ENCODE data around the gene NPLOC4. TPM values are rescaled to one million over a fixed set of nuclear protein-coding genes. Genes with fewer than 3 reads are reported as not detected.

Gene NPLOC4
- total and polyA plus RNA-seq, 2 of the 8 experiments (the other 6 are each of a cell fraction or from before 2014, with no cell fraction given) = 70.7 to 92.7 TPM

- Histone ChIP-seq H3K9me3 (ENCODE audit: insufficient read depth in 2 of 2, low read depth in 1 of 2, low read length in 1 of 2) (no peaks in the 10 kb centered on the region), H2BK120ac (replicated peaks; ENCODE audit: low read depth, low read length) (no peak within 1 kb of the TSS), H2BK20ac (ENCODE audit: low read length) (no peak within 1 kb of the TSS), H2BK5ac (ENCODE audit: low read depth, low read length) (peak within 1 kb of the TSS; percentile 78), H4K91ac (replicated peaks; ENCODE audit: insufficient read length, low read length) (peak within 1 kb of the TSS; percentile 65), H3K79me2 (ENCODE audit: control insufficient read depth in 1 of 2, insufficient read depth in 2 of 2, low read length in 2 of 2) (peaks cover 0 to 10% of the 10 kb centered on the region in 2 experiments; a peak in 1 of 4 replicates), H3K4me3 (ENCODE audit: extremely low read depth in 1 of 4, insufficient read depth in 2 of 4, low read depth in 3 of 4, low read length in 4 of 4) (peak within 1 kb of the TSS; percentile 69 to 94 (median 84)), H3K18ac (ENCODE audit: extremely low read depth, low read length) (peak within 1 kb of the TSS; percentile 90), H3K23ac (ENCODE audit: insufficient read length) (no peak within 1 kb of the TSS), H4K5ac (ENCODE audit: insufficient read length, low read depth, low read length) (peak within 1 kb of the TSS; percentile 84), H3K23me2 (ENCODE audit: low read depth, low read length) (peaks cover 9% of the 10 kb centered on the region; the same call in 1 of the 2 replicates), H2AK5ac (ENCODE audit: low read depth, low read length) (no peak within 1 kb of the TSS), H3K4me1 (replicated peaks in 1 of 4; ENCODE audit: control insufficient read depth in 3 of 4, insufficient read depth in 4 of 4, low read length in 3 of 4) (peaks cover 3 to 17% (median 8%) of the 10 kb centered on the region in 4 experiments), H4K20me1 (replicated peaks in 1 of 2; ENCODE audit: control insufficient read depth in 1 of 2, insufficient read depth in 2 of 2, low read length in 2 of 2) (peaks cover under 1 to 14% of the 10 kb centered on the region in 2 experiments), H3K36me3 (ENCODE audit: control insufficient read depth in 2 of 4, insufficient read depth in 4 of 4, low read length in 3 of 4) (peaks cover 0 to 11% (median 8%) of the 10 kb centered on the region in 4 experiments; a peak in 6 of 8 replicates), H2BK15ac (ENCODE audit: low read length) (no peak within 1 kb of the TSS), H3K56ac (replicated peaks; ENCODE audit: insufficient read length, low read depth, low read length) (peak within 1 kb of the TSS; percentile 70), H3K14ac (ENCODE audit: insufficient read length) (no peak within 1 kb of the TSS), H2AFZ (ENCODE audit: low read length) (peak within 1 kb of the TSS; percentile 37; the same call in 1 of the 2 replicates), H3K4ac (replicated peaks; ENCODE audit: insufficient read length, low read depth, low read length) (peak within 1 kb of the TSS; percentile 5), H2BK12ac (ENCODE audit: low read depth, low read length) (no peak within 1 kb of the TSS), H4K8ac (ENCODE audit: extremely low read depth, insufficient read depth, low read length) (peak within 1 kb of the TSS; percentile 87), H3K27me3 (replicated peaks in 1 of 4; ENCODE audit: control insufficient read depth in 3 of 4, extremely low read depth in 1 of 4, insufficient read depth in 3 of 4, low read length in 3 of 4) (no peaks in the 10 kb centered on the region), H3K79me1 (ENCODE audit: low read depth, low read length) (peaks cover 4% of the 10 kb centered on the region; the same call in 1 of the 2 replicates), H3K9ac (replicated peaks in 1 of 4; ENCODE audit: extremely low read depth in 1 of 4, low read depth in 3 of 4, low read length in 3 of 4) (peak within 1 kb of the TSS; percentile 63 to 74 (median 68); a peak in 6 of 7 replicates), H3K4me2 (ENCODE audit: insufficient read depth in 1 of 2, low read depth in 2 of 2, low read length in 2 of 2) (peak within 1 kb of the TSS; percentile 85 to 87), H3K27ac (ENCODE audit: low read depth, low read length) (peak within 1 kb of the TSS; percentile 13; the same call in 1 of the 2 replicates)
- FAIRE-seq = no peak
- POLR2A ChIA-PET (ENCODE audit: partially characterized antibody) = interaction anchor here (0.6 to 5.0 kb wide), 26 partner anchors 8 to 322 kb away, joined by 3 to 50 read pairs (median 4); partner anchors contain the start of genes ACTG1, MRPL12, NPLOC4 and TSPAN10
- CTCF ChIA-PET (ENCODE audit: partially characterized antibody) = interaction anchor here (0.6 to 2.2 kb wide), 7 partner anchors 11 to 298 kb away, joined by 3 to 6 read pairs (median 3); no protein-coding TSS in a partner anchor
- 2% methylated on average over 58 of the region's 85 CpGs; no CpG with 5 or more reads in 1 of the 2 experiments for whole genome bisulfite sequencing, 2 experiments (ENCODE audit: extremely low coverage in 1 of 2, insufficient coverage in 1 of 2, insufficient read length in 1 of 2, insufficient replicate concordance in 2 of 2, low coverage in 1 of 2, low lambda C conversion rate in 2 of 2, missing lambda C conversion rate in 1 of 2)
- peak in 1 of 2 experiments; percentile 90 for DNase-seq (ENCODE audit: low read depth in 1 of 2, low spot score in 2 of 2)
- peak; percentile 67 for TF ChIP-seq ASH2L (IDR thresholded peaks at IDR 0.05; ENCODE audit: low read length)
- TF ChIP-seq ZNF274 (IDR thresholded peaks at IDR 0.05; ENCODE audit: borderline replicate concordance, extremely low read depth, low read length) = no peak
- peak; percentile 49 for TF ChIP-seq PHF8 (conservative IDR thresholded peaks at IDR 0.05; ENCODE audit: low read depth, low read length)
- TF ChIP-seq EGR1 (IDR thresholded peaks at IDR 0.05; ENCODE audit: borderline replicate concordance, low read depth, low read length) = peak; percentile 1; the same call in 1 of the 2 replicates
- TF ChIP-seq GABPA (IDR thresholded peaks at IDR 0.05; ENCODE audit: borderline replicate concordance, insufficient read depth, low read length) = no peak
- TF ChIP-seq TBP (IDR thresholded peaks at IDR 0.05; ENCODE audit: low read depth, low read length) = peak; percentile 75
- peak in 1 of 2 experiments; percentile 21; a peak in 2 of 4 replicates for TF ChIP-seq SIN3A (conservative IDR thresholded peaks at IDR 0.05 in 1 of 2, IDR thresholded peaks at IDR 0.05 in 1 of 2; ENCODE audit: low read depth in 1 of 2, low read length in 2 of 2)
- TF ChIP-seq EP300 (IDR thresholded peaks at IDR 0.05; ENCODE audit: borderline replicate concordance in 1 of 2, low read depth in 2 of 2, low read length in 2 of 2) = no peak
- peak; percentile 89; the same call in 1 of the 2 replicates for TF ChIP-seq ATF3 (IDR thresholded peaks at IDR 0.05; ENCODE audit: insufficient read depth, low read depth, low read length)
Measured at GRCh38 chr17:81552244-81553017, 84.5 kb downstream of the NPLOC4 start, which contains the start of gene FAAP100. FAAP100 (minus strand) TSS chr17:81552353; CDS start chr17:81552330, 23 bp downstream.

Data from H1 (cell line).